ENCODE measurements around the gene NKAIN4.

Gene NKAIN4

DNA sequence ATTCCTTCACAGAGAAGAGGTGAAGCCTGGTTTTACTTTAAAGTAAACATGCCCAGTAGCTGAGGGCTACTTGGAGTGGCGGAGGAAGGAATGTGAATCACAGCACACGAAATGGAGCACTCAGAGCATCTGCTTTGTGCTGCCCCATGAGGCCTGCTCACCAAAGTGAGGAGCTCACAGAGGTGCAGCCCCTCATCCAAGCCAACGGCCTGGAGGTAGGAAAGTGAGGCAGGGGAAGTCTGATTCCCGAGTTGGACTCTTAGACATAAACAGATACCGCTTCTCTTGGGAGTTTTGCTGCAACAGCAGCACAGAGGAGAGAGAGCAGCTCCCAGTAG lies 41.9 kb downstream of the NKAIN4 start:
- H3K9me3 ChIP-seq (ENCODE audit: control insufficient read depth, insufficient read depth, low read length): no peaks in the 10 kb centered on the region
- H3K9ac ChIP-seq (ENCODE audit: low read depth, low read length): no peak overlapping the region
- H3K36me3 ChIP-seq (ENCODE audit: insufficient read depth, low read length): peaks cover 25% of the 10 kb centered on the region
- no peaks in the 10 kb centered on the region; the same call in 1 of the 2 replicates for H3K4me1 ChIP-seq (ENCODE audit: insufficient read depth, low read length)

- Histone ChIP-seq H3K36me3 (ENCODE audit: insufficient read depth, low read length) (peaks cover 25% of the 10 kb centered on the region), H3K9ac (ENCODE audit: low read depth, low read length) (no peak overlapping the region), H3K4me1 (ENCODE audit: insufficient read depth, low read length) (no peaks in the 10 kb centered on the region; the same call in 1 of the 2 replicates), H3K9me3 (ENCODE audit: control insufficient read depth, insufficient read depth, low read length) (no peaks in the 10 kb centered on the region)
Measured at GRCh38 chr20:63210011-63210605, 44.2 kb downstream of the NKAIN4 start.

DNA sequence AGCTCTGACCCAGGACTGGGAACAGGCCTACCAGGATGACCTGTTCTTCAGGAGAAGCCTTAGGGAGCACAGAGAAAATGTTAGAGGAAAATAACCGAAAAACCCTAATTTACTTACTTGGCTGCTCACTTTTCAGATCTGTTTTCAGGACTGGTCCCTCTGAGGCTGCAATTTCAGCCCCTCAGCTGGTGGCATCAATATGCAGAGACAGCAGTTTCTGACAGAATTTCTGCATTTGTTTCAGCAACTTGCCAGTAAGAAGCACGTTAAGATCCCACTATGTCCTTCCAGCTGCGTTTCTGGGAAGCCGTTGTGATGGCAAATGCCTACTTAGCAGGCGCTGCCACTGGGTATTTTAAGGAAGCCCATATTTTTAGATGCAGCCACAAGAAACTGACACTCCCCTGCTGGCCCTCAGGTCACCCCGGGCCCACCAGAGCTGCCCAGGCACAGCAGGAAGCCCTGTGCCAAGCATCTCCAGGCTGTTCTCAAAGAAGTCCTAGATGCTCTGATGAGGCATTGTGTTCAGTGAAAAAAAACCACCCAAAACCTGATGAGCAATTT lies 45.8 kb downstream of the NKAIN4 start:
- Histone ChIP-seq H3K4me1 (ENCODE audit: insufficient read depth, low read length) (no peaks in the 10 kb centered on the region), H3K36me3 (ENCODE audit: insufficient read depth, low read length) (peaks cover 34% of the 10 kb centered on the region), H3K9ac (ENCODE audit: low read depth, low read length) (no peak overlapping the region)

GRCh38 chr20:63206878-63207277 lies 47.4 kb downstream of the NKAIN4 start:
- H3K9me3 ChIP-seq (ENCODE audit: control insufficient read depth, insufficient read depth, low read length): no peaks in the 10 kb centered on the region
- H3K9ac ChIP-seq (ENCODE audit: low read depth, low read length): no peak overlapping the region
- peaks cover 39% of the 10 kb centered on the region for H3K36me3 ChIP-seq (ENCODE audit: insufficient read depth, low read length)
- H3K4me1 ChIP-seq (ENCODE audit: insufficient read depth, low read length): no peaks in the 10 kb centered on the region

More for the DNA sequence above, 45.8 kb downstream of the NKAIN4 start:
- no peaks in the 10 kb centered on the region for H3K9me3 ChIP-seq (ENCODE audit: control insufficient read depth, insufficient read depth, low read length)

- Histone ChIP-seq H3K4me1 (ENCODE audit: insufficient read depth, low read length) (no peaks in the 10 kb centered on the region), H3K9me3 (ENCODE audit: control insufficient read depth, insufficient read depth, low read length) (no peaks in the 10 kb centered on the region), H3K36me3 (ENCODE audit: insufficient read depth, low read length) (peaks cover 39% of the 10 kb centered on the region), H3K9ac (ENCODE audit: low read depth, low read length) (no peak overlapping the region)
Measured at GRCh38 chr20:63205896-63206295, 48.4 kb downstream of the NKAIN4 start.

DNA sequence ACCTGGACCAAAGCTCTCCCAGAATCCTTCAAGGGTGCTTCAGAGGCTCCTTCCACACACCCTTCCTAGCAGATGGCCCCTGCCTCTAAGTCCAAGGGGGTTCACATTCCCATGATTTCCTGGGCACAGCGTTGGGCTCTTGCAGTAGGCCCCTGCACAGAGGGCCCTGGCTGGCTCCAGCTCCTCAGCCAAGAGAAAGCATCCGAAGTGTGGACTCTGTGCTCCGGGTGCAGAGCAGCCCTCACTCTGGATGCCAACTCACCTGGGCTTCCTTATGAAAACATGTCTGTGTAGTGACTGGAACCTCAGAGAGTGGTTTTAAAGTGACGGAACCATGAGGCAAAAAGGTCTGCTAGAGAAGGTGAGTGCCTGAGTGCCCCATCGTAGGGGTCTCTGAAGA lies 49.9 kb downstream of the NKAIN4 start:
- Histone ChIP-seq H3K36me3 (ENCODE audit: insufficient read depth, low read length) (peaks cover 36% of the 10 kb centered on the region), H3K9ac (ENCODE audit: low read depth, low read length) (no peak overlapping the region), H3K4me1 (ENCODE audit: insufficient read depth, low read length) (no peaks in the 10 kb centered on the region), H3K9me3 (ENCODE audit: control insufficient read depth, insufficient read depth, low read length) (no peaks in the 10 kb centered on the region)

- Histone ChIP-seq H3K9ac (ENCODE audit: low read depth, low read length) (no peak overlapping the region), H3K9me3 (ENCODE audit: control insufficient read depth, insufficient read depth, low read length) (no peaks in the 10 kb centered on the region), H3K4me1 (ENCODE audit: insufficient read depth, low read length) (no peaks in the 10 kb centered on the region), H3K36me3 (ENCODE audit: insufficient read depth, low read length) (peaks cover 35% of the 10 kb centered on the region)
Measured at GRCh38 chr20:63202811-63203526, 51.3 kb downstream of the NKAIN4 start.

GRCh38 chr20:63202021-63202420 lies 52.2 kb downstream of the NKAIN4 start:
- H3K36me3 ChIP-seq (ENCODE audit: insufficient read depth, low read length): peaks cover 31% of the 10 kb centered on the region
- H3K9ac ChIP-seq (ENCODE audit: low read depth, low read length): no peak overlapping the region
- no peaks in the 10 kb centered on the region for H3K4me1 ChIP-seq (ENCODE audit: insufficient read depth, low read length)
- no peaks in the 10 kb centered on the region for H3K9me3 ChIP-seq (ENCODE audit: control insufficient read depth, insufficient read depth, low read length)

DNA sequence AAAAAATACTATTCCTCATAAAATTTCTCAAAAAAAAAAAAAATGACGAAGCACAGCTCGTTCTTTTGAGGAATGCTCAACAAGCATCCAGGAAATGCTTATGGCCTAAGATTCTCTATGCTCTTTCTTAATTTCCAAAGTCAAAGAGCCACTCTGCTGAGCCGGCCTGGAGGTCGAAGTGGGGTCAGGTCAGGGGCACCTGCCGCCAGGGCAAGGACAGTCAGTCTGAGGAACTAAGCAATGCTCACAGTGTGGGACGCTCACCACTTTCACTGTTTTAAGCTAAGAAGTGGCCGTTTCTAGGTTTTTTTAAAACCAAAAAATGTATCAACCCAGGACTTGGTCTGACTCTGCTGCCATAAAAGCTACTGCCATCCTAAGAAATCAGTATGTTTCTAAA lies 55.7 kb downstream of the NKAIN4 start:
- Histone ChIP-seq H3K9ac (ENCODE audit: low read depth, low read length) (no peak overlapping the region), H3K36me3 (ENCODE audit: insufficient read depth, low read length) (peaks cover 27% of the 10 kb centered on the region), H3K9me3 (ENCODE audit: control insufficient read depth, insufficient read depth, low read length) (no peaks in the 10 kb centered on the region), H3K4me1 (ENCODE audit: insufficient read depth, low read length) (no peaks in the 10 kb centered on the region)

GRCh38 chr20:63196768-63197470 lies 57.3 kb downstream of the NKAIN4 start:
- H3K36me3 ChIP-seq (ENCODE audit: insufficient read depth, low read length): peaks cover 14% of the 10 kb centered on the region; the same call in 1 of the 2 replicates
- no peaks in the 10 kb centered on the region for H3K4me1 ChIP-seq (ENCODE audit: insufficient read depth, low read length)
- no peak overlapping the region for H3K9ac ChIP-seq (ENCODE audit: low read depth, low read length)
- no peaks in the 10 kb centered on the region for H3K9me3 ChIP-seq (ENCODE audit: control insufficient read depth, insufficient read depth, low read length)

DNA sequence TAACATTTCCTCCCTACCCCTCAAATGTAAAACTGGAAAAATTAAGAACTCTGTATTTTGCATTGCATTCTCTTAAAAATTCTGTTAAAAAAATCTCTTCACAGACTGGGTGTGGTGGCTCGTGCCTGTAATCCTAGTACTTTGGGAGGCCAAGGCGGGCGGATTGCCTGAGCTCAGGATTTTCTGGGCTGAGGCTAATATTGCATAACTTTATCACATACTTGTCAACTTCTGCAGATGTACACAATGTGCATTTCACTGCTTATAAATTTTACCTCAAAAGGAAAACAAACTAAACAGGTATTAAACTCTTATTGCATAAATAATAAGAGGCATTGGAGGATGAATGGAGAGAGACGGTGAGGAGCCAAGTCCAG lies 59.5 kb downstream of the NKAIN4 start:
- Histone ChIP-seq H3K9ac (ENCODE audit: low read depth, low read length) (no peak overlapping the region), H3K4me1 (ENCODE audit: insufficient read depth, low read length) (no peaks in the 10 kb centered on the region), H3K9me3 (ENCODE audit: control insufficient read depth, insufficient read depth, low read length) (no peaks in the 10 kb centered on the region), H3K36me3 (ENCODE audit: insufficient read depth, low read length) (peaks cover 9% of the 10 kb centered on the region; the same call in 1 of the 2 replicates)

- H3K9ac ChIP-seq (ENCODE audit: low read depth, low read length): no peak overlapping the region
- H3K9me3 ChIP-seq (ENCODE audit: control insufficient read depth, insufficient read depth, low read length): no peaks in the 10 kb centered on the region
- peaks cover 9% of the 10 kb centered on the region; the same call in 1 of the 2 replicates for H3K36me3 ChIP-seq (ENCODE audit: insufficient read depth, low read length)
- no peaks in the 10 kb centered on the region for H3K4me1 ChIP-seq (ENCODE audit: insufficient read depth, low read length)
Measured at GRCh38 chr20:63194007-63194796, 60.1 kb downstream of the NKAIN4 start.

GRCh38 chr20:63192721-63193120 lies 61.5 kb downstream of the NKAIN4 start:
- Histone ChIP-seq H3K4me1 (ENCODE audit: insufficient read depth, low read length) (no peaks in the 10 kb centered on the region), H3K9ac (ENCODE audit: low read depth, low read length) (no peak overlapping the region), H3K36me3 (ENCODE audit: insufficient read depth, low read length) (0 out of 2 replicates have a peak, but pooled peaks cover 5% of the 10 kb centered on the region), H3K9me3 (ENCODE audit: control insufficient read depth, insufficient read depth, low read length) (no peaks in the 10 kb centered on the region)

- 0 out of 2 replicates have a peak, but pooled peaks cover 5% of the 10 kb centered on the region for H3K36me3 ChIP-seq (ENCODE audit: insufficient read depth, low read length)
- H3K9ac ChIP-seq (ENCODE audit: low read depth, low read length): no peak overlapping the region
- no peaks in the 10 kb centered on the region for H3K9me3 ChIP-seq (ENCODE audit: control insufficient read depth, insufficient read depth, low read length)
- H3K4me1 ChIP-seq (ENCODE audit: insufficient read depth, low read length): no peaks in the 10 kb centered on the region
Measured at GRCh38 chr20:63191400-63191799, 62.9 kb downstream of the NKAIN4 start.

All from ES-I3 (cell line).